K562 (cell line): ENCODE data around the gene CNTROB. TPM values are rescaled to one million over a fixed set of nuclear protein-coding genes. Genes with fewer than 3 reads are reported as not detected.

Experiments used
- BHLHE40 ChIP-seq: IDR thresholded peaks from 2 replicates; pipeline ENCODE4 v1.6.1; 2011; ENCODE audit warnings: low read length, improper control_type of control experiment
- HMG20B ChIP-seq: fragments of 250-450 bp; sonication (Bioruptor Pico); IDR thresholded peaks from 2 replicates; pipeline ENCODE4 v1.5.0; 2021; ENCODE audit warnings: mild to moderate bottlenecking
- RBFOX2 ChIP-seq: fragments of 200-400 bp; formaldehyde crosslinking; IDR thresholded peaks from 2 replicates; pipeline ENCODE4 v1.6.1; 2017; ENCODE audit warnings: low read depth, mild to moderate bottlenecking, low read length, moderate library complexity
- SNRNP70 ChIP-seq: fragments of 200-400 bp; formaldehyde crosslinking; optimal IDR thresholded peaks from 2 replicates; pipeline ENCODE3; 2017; ENCODE audit warnings: low read depth, low read length
- ZFX ChIP-seq: sonication (generic); formaldehyde crosslinking; IDR thresholded peaks from 2 replicates; pipeline ENCODE4 v1.8.0; 2022; ENCODE audit warnings: mild to moderate bottlenecking, missing genetic modification reagents, moderate library complexity
- ZNF717 ChIP-seq: fragments of 250-450 bp; sonication (Bioruptor Pico); IDR thresholded peaks from 2 replicates; pipeline ENCODE4 v1.5.0; 2021
- ZNF785 ChIP-seq: fragments of 250-450 bp; sonication (Bioruptor Pico); IDR thresholded peaks from 2 replicates; pipeline ENCODE4 v1.4.0; 2020; ENCODE audit warnings: mild to moderate bottlenecking
- polyA plus RNA-seq, 8 experiments: library from polyadenylated mRNA; depleted of rRNA in 4 of 8; stranded (reverse) in 5 of 8; unstranded in 3 of 8; fragments of >200 nt; fragmentation: Nextera tagmentation in 2 of 8; fragmentation: Illumina TruSeq in 1 of 8; extraction: Ambion mirVana in 2 of 8; extraction: Trizol in 1 of 8; gene quantifications; 2 replicates each; pipeline versions ENCODE4 v1.2.1 to v1.2.3, GENCODE V29; 2011 to 2014; ENCODE audit warnings: inconsistent platforms in 1 of 8, missing spikeins in 1 of 8
- total RNA-seq, 7 experiments: library from RNA; depleted of rRNA in 6 of 7; stranded (reverse); fragments of >200 nt in 6 of 7; fragmentation: Illumina TruSeq in 2 of 7; extraction: Trizol in 2 of 7; gene quantifications; 2 replicates each; pipeline versions ENCODE4 v1.2.1 to v1.2.3, GENCODE V29; 2011 to 2021; ENCODE audit warnings: low replicate concordance in 1 of 7
- TF ChIP-seq, protein P1 (sequence below): fragments of 450-650 bp; IDR thresholded peaks from 2 replicates; pipeline ENCODE4 v1.7.0; 2016; ENCODE audit warnings: borderline replicate concordance
- TF ChIP-seq, protein P2 (sequence below), 2 experiments: fragments of 450-650 bp; formaldehyde crosslinking in 1 of 2; IDR thresholded peaks; 2 replicates each; pipeline versions ENCODE4 v1.4.0 to v1.6.1; 2014 to 2020; ENCODE audit warnings: mild to moderate bottlenecking in 2 of 2, borderline replicate concordance in 1 of 2, low read depth in 1 of 2
- TF ChIP-seq, protein P3 (sequence below), 3 experiments: IDR thresholded peaks in 2 of 3; conservative IDR thresholded peaks in 1 of 3; 2 replicates each; pipeline ENCODE4 v1.5.1; 2011 to 2012; ENCODE audit warnings: low read length in 3 of 3, mild to moderate bottlenecking in 3 of 3, control low read depth in 2 of 3, improper control_type of control experiment in 1 of 3, inconsistent platforms in 1 of 3, low read depth in 1 of 3, mixed read lengths in 1 of 3, moderate library complexity in 1 of 3; ENCODE audit not compliant: insufficient read depth in 2 of 3
- TF ChIP-seq, protein P4 (sequence below): fragments of 450-650 bp; formaldehyde crosslinking; IDR thresholded peaks from 2 replicates; pipeline ENCODE4 v1.4.0; 2020; ENCODE audit warnings: mild to moderate bottlenecking, moderate library complexity
- TF ChIP-seq, protein P5 (sequence below): sonication (generic); formaldehyde crosslinking; IDR thresholded peaks from 2 replicates; pipeline ENCODE4 v1.8.0; 2022; ENCODE audit warnings: missing genetic modification reagents, mild to moderate bottlenecking, borderline replicate concordance

The CNTROB gene
- total and polyA plus RNA-seq, 9 of the 15 experiments (the other 6 are each of a cell fraction or from before 2014, with no cell fraction given): 1.9 to 33.3 (median 23.0) TPM

DNA sequence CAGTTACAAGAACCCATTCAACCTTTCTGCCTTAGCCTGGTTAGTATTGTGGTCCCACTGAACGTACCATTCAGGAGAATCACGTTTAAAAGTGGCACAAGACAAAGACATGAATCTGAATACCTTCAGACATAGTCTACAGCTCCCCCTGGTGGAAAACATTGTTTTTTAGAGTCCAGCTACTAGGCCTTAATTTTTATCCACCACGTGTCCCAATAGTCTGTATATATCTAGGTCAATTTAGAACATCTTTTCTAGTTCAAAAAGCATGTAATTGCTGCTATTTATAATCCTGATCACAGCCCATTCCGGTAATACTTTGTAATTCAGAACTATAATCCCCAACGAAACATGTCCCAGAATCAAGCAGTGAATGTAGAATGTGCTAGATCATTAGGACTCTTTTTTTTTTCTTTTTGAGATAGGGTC lies 56.8 kb downstream of the CNTROB start (continued):
- TF ChIP-seq SNRNP70: no peak
- no peak for TF ChIP-seq ZNF785 (CRISPR knock-in tag)
- TF ChIP-seq BHLHE40: 0 out of 2 replicates have a peak, but pooled peaks have one; percentile 24
- no peak for TF ChIP-seq RBFOX2
- TF ChIP-seq, protein P1, sequence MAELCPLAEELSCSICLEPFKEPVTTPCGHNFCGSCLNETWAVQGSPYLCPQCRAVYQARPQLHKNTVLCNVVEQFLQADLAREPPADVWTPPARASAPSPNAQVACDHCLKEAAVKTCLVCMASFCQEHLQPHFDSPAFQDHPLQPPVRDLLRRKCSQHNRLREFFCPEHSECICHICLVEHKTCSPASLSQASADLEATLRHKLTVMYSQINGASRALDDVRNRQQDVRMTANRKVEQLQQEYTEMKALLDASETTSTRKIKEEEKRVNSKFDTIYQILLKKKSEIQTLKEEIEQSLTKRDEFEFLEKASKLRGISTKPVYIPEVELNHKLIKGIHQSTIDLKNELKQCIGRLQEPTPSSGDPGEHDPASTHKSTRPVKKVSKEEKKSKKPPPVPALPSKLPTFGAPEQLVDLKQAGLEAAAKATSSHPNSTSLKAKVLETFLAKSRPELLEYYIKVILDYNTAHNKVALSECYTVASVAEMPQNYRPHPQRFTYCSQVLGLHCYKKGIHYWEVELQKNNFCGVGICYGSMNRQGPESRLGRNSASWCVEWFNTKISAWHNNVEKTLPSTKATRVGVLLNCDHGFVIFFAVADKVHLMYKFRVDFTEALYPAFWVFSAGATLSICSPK: no peak
- TF ChIP-seq, protein P2, sequence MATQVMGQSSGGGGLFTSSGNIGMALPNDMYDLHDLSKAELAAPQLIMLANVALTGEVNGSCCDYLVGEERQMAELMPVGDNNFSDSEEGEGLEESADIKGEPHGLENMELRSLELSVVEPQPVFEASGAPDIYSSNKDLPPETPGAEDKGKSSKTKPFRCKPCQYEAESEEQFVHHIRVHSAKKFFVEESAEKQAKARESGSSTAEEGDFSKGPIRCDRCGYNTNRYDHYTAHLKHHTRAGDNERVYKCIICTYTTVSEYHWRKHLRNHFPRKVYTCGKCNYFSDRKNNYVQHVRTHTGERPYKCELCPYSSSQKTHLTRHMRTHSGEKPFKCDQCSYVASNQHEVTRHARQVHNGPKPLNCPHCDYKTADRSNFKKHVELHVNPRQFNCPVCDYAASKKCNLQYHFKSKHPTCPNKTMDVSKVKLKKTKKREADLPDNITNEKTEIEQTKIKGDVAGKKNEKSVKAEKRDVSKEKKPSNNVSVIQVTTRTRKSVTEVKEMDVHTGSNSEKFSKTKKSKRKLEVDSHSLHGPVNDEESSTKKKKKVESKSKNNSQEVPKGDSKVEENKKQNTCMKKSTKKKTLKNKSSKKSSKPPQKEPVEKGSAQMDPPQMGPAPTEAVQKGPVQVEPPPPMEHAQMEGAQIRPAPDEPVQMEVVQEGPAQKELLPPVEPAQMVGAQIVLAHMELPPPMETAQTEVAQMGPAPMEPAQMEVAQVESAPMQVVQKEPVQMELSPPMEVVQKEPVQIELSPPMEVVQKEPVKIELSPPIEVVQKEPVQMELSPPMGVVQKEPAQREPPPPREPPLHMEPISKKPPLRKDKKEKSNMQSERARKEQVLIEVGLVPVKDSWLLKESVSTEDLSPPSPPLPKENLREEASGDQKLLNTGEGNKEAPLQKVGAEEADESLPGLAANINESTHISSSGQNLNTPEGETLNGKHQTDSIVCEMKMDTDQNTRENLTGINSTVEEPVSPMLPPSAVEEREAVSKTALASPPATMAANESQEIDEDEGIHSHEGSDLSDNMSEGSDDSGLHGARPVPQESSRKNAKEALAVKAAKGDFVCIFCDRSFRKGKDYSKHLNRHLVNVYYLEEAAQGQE (IDR thresholded peaks at IDR 0.05; ENCODE audit: borderline replicate concordance): peak; percentile 81
- TF ChIP-seq, protein P2 (CRISPR knock-in tag; IDR thresholded peaks at IDR 0.05; ENCODE audit: low read depth): no peak
- TF ChIP-seq, protein P3, sequence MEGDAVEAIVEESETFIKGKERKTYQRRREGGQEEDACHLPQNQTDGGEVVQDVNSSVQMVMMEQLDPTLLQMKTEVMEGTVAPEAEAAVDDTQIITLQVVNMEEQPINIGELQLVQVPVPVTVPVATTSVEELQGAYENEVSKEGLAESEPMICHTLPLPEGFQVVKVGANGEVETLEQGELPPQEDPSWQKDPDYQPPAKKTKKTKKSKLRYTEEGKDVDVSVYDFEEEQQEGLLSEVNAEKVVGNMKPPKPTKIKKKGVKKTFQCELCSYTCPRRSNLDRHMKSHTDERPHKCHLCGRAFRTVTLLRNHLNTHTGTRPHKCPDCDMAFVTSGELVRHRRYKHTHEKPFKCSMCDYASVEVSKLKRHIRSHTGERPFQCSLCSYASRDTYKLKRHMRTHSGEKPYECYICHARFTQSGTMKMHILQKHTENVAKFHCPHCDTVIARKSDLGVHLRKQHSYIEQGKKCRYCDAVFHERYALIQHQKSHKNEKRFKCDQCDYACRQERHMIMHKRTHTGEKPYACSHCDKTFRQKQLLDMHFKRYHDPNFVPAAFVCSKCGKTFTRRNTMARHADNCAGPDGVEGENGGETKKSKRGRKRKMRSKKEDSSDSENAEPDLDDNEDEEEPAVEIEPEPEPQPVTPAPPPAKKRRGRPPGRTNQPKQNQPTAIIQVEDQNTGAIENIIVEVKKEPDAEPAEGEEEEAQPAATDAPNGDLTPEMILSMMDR (IDR thresholded peaks at IDR 0.05 in 2 of 3, conservative IDR thresholded peaks at IDR 0.05 in 1 of 3; ENCODE audit: insufficient read depth in 2 of 3, low read depth in 1 of 3, low read length in 3 of 3): peak; percentile 48 to 66 (median 61); a peak in 5 of 6 replicates
- TF ChIP-seq, protein P4, sequence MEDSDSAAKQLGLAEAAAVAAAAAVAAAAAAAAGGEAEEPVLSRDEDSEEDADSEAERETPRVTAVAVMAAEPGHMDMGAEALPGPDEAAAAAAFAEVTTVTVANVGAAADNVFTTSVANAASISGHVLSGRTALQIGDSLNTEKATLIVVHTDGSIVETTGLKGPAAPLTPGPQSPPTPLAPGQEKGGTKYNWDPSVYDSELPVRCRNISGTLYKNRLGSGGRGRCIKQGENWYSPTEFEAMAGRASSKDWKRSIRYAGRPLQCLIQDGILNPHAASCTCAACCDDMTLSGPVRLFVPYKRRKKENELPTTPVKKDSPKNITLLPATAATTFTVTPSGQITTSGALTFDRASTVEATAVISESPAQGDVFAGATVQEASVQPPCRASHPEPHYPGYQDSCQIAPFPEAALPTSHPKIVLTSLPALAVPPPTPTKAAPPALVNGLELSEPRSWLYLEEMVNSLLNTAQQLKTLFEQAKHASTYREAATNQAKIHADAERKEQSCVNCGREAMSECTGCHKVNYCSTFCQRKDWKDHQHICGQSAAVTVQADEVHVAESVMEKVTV (CRISPR knock-in tag): peak; percentile 54
- peak; percentile 24; the same call in 1 of the 2 replicates for TF ChIP-seq ZFX (CRISPR knock-in tag)
- TF ChIP-seq ZNF717 (CRISPR knock-in tag): no peak
- TF ChIP-seq HMG20B (CRISPR knock-in tag): no peak
- TF ChIP-seq, protein P5, sequence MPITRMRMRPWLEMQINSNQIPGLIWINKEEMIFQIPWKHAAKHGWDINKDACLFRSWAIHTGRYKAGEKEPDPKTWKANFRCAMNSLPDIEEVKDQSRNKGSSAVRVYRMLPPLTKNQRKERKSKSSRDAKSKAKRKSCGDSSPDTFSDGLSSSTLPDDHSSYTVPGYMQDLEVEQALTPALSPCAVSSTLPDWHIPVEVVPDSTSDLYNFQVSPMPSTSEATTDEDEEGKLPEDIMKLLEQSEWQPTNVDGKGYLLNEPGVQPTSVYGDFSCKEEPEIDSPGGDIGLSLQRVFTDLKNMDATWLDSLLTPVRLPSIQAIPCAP (CRISPR knock-in tag): no peak
